Adrenal gland (tissue), 12 donors: Measurements from ENCODE around the gene MSRB3. TPM values are rescaled to one million over a fixed set of nuclear protein-coding genes. Genes with fewer than 3 reads are reported as not detected.
A peak's percentile ranks its signal among the peaks of the same experiment; 100 is the strongest.
"Not testable (repeated sequence)": the region's sequence is repeated elsewhere in the genome, so short reads cannot be mapped to it uniquely, and the experiment has no call there.

Experiments
- DNase-seq, 7 donors: peaks; one replicate each; pipeline ENCODE4 v3.0.0-alpha.2; 2019 to 2020
- H3K27ac ChIP-seq, 5 donors: fragments of 200-600 bp; sonication (generic) in 4 of 5; 1 replicate in 3 of 5; 2 replicates in 2 of 5; pipeline versions ENCODE4 v1.5.1 to v1.8.0; 2016 to 2020; ENCODE audit warnings: mild to moderate bottlenecking in 1 of 5
- H3K27me3 ChIP-seq: fragments of 200-600 bp; 2 replicates; pipeline ENCODE4 v1.8.0; 2021
- H3K36me3 ChIP-seq, 2 donors: fragments of 200-600 bp; replicated peaks in 1 of 2; 1 replicate in 1 of 2; 2 replicates in 1 of 2; pipeline versions ENCODE4 v1.5.1 to v1.8.0; 2018 to 2022
- H3K4me1 ChIP-seq, 2 donors: fragments of 200-600 bp; replicated peaks in 1 of 2; 1 replicate in 1 of 2; 2 replicates in 1 of 2; pipeline versions ENCODE4 v1.5.1 to v1.8.0; 2018 to 2021
- H3K4me3 ChIP-seq, 4 donors: fragments of 200-600 bp; sonication (generic) in 3 of 4; one replicate each; pipeline ENCODE4 v1.5.1; 2016 to 2018
- H3K9me3 ChIP-seq, 3 donors: fragments of 200-600 bp; sonication (generic) in 1 of 3; replicated peaks in 1 of 3; 1 replicate in 2 of 3; 2 replicates in 1 of 3; pipeline versions ENCODE4 v1.5.1 to v1.8.0; 2016 to 2021
- CTCF ChIP-seq, 6 experiments: fragments of 450-650 bp in 4 of 6; fragments of 200-600 bp in 2 of 6; sonication (generic) in 1 of 6; IDR thresholded peaks; 1 replicate in 5 of 6; 2 replicates in 1 of 6; pipeline versions ENCODE4 v1.5.1 to v1.8.0; 2016 to 2021; ENCODE audit warnings: antibody characterized with exemption in 6 of 6, mild to moderate bottlenecking in 2 of 6, moderate library complexity in 1 of 6
- POLR2A ChIP-seq, 2 donors: fragments of 450-650 bp; IDR thresholded peaks; one replicate each; pipeline ENCODE4 v1.6.1; 2017; ENCODE audit warnings: antibody characterized with exemption in 2 of 2, mild to moderate bottlenecking in 2 of 2, moderate library complexity in 1 of 2
- WGBS, 4 donors: extraction: QIAGEN DNeasy Blood & Tissue Kit in 2 of 4; methylation state at CpG; one replicate each; pipeline versions ENCODE4 v1.1.5 to v1.1.7; 2013 to 2017; 5-methylcytosine and 5-hydroxymethylcytosine counted together
- intact Hi-C, 2 donors: fragments of 100-400 bp; cut with DNase I; formaldehyde crosslinking; loops; one replicate each; pipeline versions ENCODE4 v1.14.1 to v1.15.0; 2022 to 2023
- polyA plus RNA-seq, 3 donors: library from polyadenylated mRNA; stranded (reverse); fragments of 200-250 nt in 2 of 3; fragments of 350-450 nt in 1 of 3; fragmentation: Illumina TruSeq in 1 of 3; extraction: RNeasy Lipid Tissue Mini Kit (QIAGEN cat#74804) in 1 of 3; gene quantifications; one replicate each; pipeline ENCODE4 v1.2.3, GENCODE V29; 2013 to 2014
- total RNA-seq, 9 donors: library from RNA; depleted of rRNA in 4 of 9; stranded (reverse); fragments of >200 nt in 4 of 9; fragments of 120-200 nt in 1 of 9; fragmentation: NEBNext Ultra II Directional in 1 of 9; extraction: Animal tissue kit (Norgen Biotek cat#: 25700) in 1 of 9; gene quantifications; one replicate each; pipeline versions ENCODE4 v1.1.0 to v1.2.4, GENCODE V29; 2013 to 2023
- donor health status: healthy with polysubstance abuse.
- donor health status: Bipolar disorder and iron deficiency.
- donor health status: DM: yes; HTN: yes; CAD: no.
- donor health status: DM: no; HTN: no; CAD: no.
- donor health status: DM: no; HTN: no; CAD: no.
- donor health status: DM: yes; HTN: yes; CAD: no.

The MSRB3 gene
- total and polyA plus RNA-seq, 12 donors: 5.5 to 23.8 (median 9.7) TPM

DNA sequence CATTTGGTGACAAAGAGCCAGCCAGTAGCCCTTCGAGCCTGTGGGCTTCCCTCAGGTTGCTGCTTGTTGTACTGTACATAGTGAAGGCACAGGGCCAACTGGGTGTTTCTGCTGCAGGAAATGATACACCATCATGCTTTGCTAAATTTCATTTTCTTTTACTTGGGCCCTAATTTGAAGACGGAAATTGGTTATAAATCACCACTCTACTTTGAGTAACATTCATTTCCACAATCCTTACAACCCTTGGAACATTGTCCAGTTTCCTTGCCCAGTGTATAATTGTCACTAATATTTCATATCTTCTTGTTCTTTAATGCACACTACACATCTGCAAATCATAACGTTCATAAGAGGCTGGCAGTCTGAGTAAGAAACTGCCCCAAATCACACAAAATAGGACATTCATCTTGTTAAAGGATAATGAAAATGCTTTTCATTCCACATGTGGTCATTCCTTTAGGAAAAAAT lies 30.2 kb downstream of the MSRB3 start:
- Histone ChIP-seq H3K36me3 (no peaks in the 10 kb centered on the region), H3K27ac (no peak overlapping the region), H3K4me1 (peaks cover 0 to 23% of the 10 kb centered on the region in 2 donors), H3K9me3 (no peaks in the 10 kb centered on the region), H3K27me3 (no peaks in the 10 kb centered on the region), H3K4me3 (no peak overlapping the region)
- TF ChIP-seq CTCF (IDR thresholded peaks at IDR 0.05) (no peak), POLR2A (IDR thresholded peaks at IDR 0.05) (no peak)
- intact Hi-C loops: no loop called here
- peak in 2 of 7 donors; percentile 19 to 54 for DNase-seq
- WGBS, 4 donors: 23 to 47% (median 39%) methylated on average over 3 of the region's 3 CpGs

- DNase-seq: no peak
- no peak overlapping the region for H3K4me3 ChIP-seq
- peaks cover 0 to 22% of the 10 kb centered on the region in 2 donors for H3K4me1 ChIP-seq
- intact Hi-C loops: no loop called here
- WGBS, 4 donors: 73 to 79% (median 78%) methylated on average over 1 of the region's 1 CpG
- H3K9me3 ChIP-seq: no peaks in the 10 kb centered on the region
- no peaks in the 10 kb centered on the region for H3K36me3 ChIP-seq
- TF ChIP-seq CTCF (IDR thresholded peaks at IDR 0.05) (no peak), POLR2A (IDR thresholded peaks at IDR 0.05) (no peak)
- no peak overlapping the region for H3K27ac ChIP-seq
- H3K27me3 ChIP-seq: no peaks in the 10 kb centered on the region
Measured at GRCh38 chr12:65311260-65311659, 32.8 kb downstream of the MSRB3 start.

DNA sequence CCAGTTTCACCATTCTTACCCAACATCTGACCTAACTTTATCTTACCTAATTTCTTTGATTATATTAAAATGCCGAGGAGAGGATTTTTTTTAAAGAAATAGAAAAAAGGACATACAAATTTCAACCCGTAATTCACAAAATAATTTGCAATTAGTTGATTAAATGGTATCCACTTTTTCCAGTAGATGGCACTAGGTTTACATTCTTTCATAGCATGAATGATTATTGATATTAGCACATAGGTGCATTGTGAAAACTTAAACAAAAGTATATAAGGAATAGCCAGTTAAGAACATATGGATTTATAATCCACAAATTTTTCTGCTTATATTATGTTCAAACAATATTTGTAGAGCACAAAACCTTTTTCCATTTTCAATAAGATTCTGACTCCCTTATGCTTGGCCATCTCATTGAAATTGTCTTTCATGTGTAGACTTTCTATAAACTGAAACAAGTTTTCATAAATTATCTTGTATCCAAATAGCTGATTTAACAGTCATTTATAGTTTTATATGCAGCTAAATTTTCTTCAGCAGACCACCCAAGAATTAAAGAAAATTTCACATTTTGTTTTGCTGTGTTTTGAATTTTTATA lies 35.3 kb downstream of the MSRB3 start:
- no peak overlapping the region for H3K27ac ChIP-seq
- 25 to 40% (median 30%) methylated on average over 2 of the region's 2 CpGs for WGBS, 4 donors
- H3K27me3 ChIP-seq: no peaks in the 10 kb centered on the region
- DNase-seq: no peak
- intact Hi-C loops: no loop called here
- TF ChIP-seq POLR2A (IDR thresholded peaks at IDR 0.05): no peak
- TF ChIP-seq CTCF (IDR thresholded peaks at IDR 0.05): peak; percentile 16 to 51 (median 30)
- no peaks in the 10 kb centered on the region for H3K9me3 ChIP-seq
- H3K4me1 ChIP-seq: no peaks in the 10 kb centered on the region
- no peaks in the 10 kb centered on the region for H3K36me3 ChIP-seq
- no peak overlapping the region for H3K4me3 ChIP-seq

- intact Hi-C loops, H3K4me1 ChIP-seq, H3K36me3 ChIP-seq, DNase-seq, H3K27ac ChIP-seq, H3K9me3 ChIP-seq, H3K4me3 ChIP-seq, H3K27me3 ChIP-seq: not testable (repeated sequence)
- whole genome bisulfite sequencing, 4 donors: 91 to 94% (median 92%) methylated on average over 12 of the region's 12 CpGs
Measured at GRCh38 chr12:65315238-65315637, 36.8 kb downstream of the MSRB3 start.

DNA sequence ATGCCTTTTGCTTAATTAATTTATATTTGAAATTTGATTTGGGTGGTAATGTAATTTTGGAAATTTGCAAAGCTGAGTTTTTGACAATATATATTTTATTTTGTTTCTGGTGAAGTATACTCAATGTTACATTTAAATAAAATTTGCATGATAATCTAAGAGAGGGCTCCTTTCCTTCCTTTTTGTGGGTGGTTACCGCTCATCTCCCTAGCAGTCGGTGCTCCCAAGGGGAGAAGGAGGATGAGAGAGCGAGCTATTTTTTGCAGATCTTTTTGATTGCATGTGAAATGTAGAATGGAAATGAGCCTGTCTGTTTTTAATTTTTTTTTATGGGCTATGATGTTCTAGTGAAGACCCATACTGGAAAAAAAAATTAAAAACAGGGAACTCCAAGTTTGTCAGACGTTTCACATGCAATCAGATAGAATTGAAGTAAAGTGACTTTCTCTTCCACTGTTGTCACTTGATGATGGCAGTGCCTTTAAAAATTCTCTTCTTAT lies 39.8 kb downstream of the MSRB3 start:
- H3K27ac ChIP-seq: no peak overlapping the region
- intact Hi-C loops: no loop called here
- H3K9me3 ChIP-seq: no peaks in the 10 kb centered on the region
- WGBS, 4 donors: 80 to 89% (median 84%) methylated on average over 4 of the region's 4 CpGs
- TF ChIP-seq CTCF (IDR thresholded peaks at IDR 0.05): no peak
- TF ChIP-seq POLR2A (IDR thresholded peaks at IDR 0.05): no peak
- no peak for DNase-seq
- H3K4me1 ChIP-seq: no peaks in the 10 kb centered on the region
- no peaks in the 10 kb centered on the region for H3K27me3 ChIP-seq
- H3K36me3 ChIP-seq: no peaks in the 10 kb centered on the region
- no peak overlapping the region for H3K4me3 ChIP-seq
